Measurements from ENCODE around the gene CYB561.

Gene CYB561

GRCh38 chr17:63423251-63423950 is 22.7 kb downstream of the CYB561 start:
- no peak for DNase-seq (ENCODE audit: low read depth, low spot score)
- Histone ChIP-seq H3K27ac (ENCODE audit: low read length) (no peak overlapping the region), H3K27me3 (ENCODE audit: control insufficient read depth, insufficient read depth, low read length) (no peaks in the 10 kb centered on the region), H3K4me1 (ENCODE audit: control insufficient read depth, insufficient read depth, low read length) (no peaks in the 10 kb centered on the region; the same call in 1 of the 2 replicates), H3K9me3 (ENCODE audit: control insufficient read depth, insufficient read depth, low read length) (no peaks in the 10 kb centered on the region), H3K4me3 (ENCODE audit: low read length) (no peak overlapping the region), H3K36me3 (ENCODE audit: control insufficient read depth, insufficient read depth, low read length) (no peaks in the 10 kb centered on the region)
- WGBS (ENCODE audit: insufficient coverage, insufficient read length), result no CpG with 5 or more reads among the region's 11 CpGs

- Histone ChIP-seq H3K27ac (ENCODE audit: low read length) (no peak overlapping the region), H3K9me3 (ENCODE audit: control insufficient read depth, insufficient read depth, low read length) (no peaks in the 10 kb centered on the region), H3K4me1 (ENCODE audit: control insufficient read depth, insufficient read depth, low read length) (peaks cover 1% of the 10 kb centered on the region; the same call in 1 of the 2 replicates), H3K4me3 (ENCODE audit: low read length) (no peak overlapping the region), H3K36me3 (ENCODE audit: control insufficient read depth, insufficient read depth, low read length) (no peaks in the 10 kb centered on the region), H3K27me3 (ENCODE audit: control insufficient read depth, insufficient read depth, low read length) (no peaks in the 10 kb centered on the region)
- DNase-seq (ENCODE audit: low read depth, low spot score), result no peak
- no CpG with 5 or more reads among the region's 25 CpGs for WGBS (ENCODE audit: insufficient coverage, insufficient read length)
These were observed 24.1 kb downstream of the CYB561 start for GRCh38 chr17:63421681-63422645.

DNA sequence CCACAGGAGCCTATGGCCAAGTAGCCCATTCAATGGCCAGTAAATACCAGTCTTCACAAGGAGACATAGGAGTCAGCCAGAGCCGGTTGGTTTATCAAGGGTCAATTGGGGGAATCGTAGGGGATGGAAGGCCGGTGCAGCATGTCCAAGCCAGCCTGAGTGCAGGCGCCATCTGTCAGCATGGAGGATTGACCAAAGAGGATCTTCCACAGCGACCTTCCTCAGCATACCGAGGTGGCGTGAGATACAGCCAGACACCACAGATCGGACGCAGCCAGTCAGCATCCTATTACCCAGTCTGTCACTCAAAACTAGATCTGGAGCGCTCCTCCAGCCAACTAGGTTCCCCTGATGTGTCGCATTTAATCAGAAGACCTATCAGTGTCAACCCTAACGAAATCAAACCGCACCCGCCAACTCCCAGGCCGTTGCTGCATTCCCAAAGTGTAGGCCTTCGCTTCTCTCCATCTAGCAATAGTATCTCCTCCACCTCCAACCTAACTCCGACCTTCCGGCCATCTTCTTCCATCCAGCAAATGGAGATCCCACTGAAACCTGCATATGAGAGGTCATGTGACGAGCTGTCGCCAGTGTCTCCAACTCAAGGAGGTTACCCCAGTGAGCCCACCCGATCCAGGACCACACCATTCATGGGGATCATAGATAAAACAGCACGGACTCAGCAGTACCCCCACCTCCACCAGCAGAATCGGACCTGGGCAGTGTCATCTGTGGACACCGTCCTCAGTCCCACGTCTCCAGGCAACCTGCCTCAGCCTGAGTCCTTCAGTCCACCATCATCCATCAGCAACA is 25.0 kb downstream of the CYB561 start:
- no peaks in the 10 kb centered on the region for H3K9me3 ChIP-seq (ENCODE audit: control insufficient read depth, insufficient read depth, low read length)
- H3K27ac ChIP-seq (ENCODE audit: low read length), result no peak overlapping the region
- H3K4me1 ChIP-seq (ENCODE audit: control insufficient read depth, insufficient read depth, low read length), result peaks cover 1% of the 10 kb centered on the region; the same call in 1 of the 2 replicates
- no peaks in the 10 kb centered on the region for H3K36me3 ChIP-seq (ENCODE audit: control insufficient read depth, insufficient read depth, low read length)
- DNase-seq (ENCODE audit: low read depth, low spot score), result no peak
- no CpG with 5 or more reads among the region's 25 CpGs for WGBS (ENCODE audit: insufficient coverage, insufficient read length)
- H3K27me3 ChIP-seq (ENCODE audit: control insufficient read depth, insufficient read depth, low read length), result no peaks in the 10 kb centered on the region
- no peak overlapping the region for H3K4me3 ChIP-seq (ENCODE audit: low read length)

GRCh38 chr17:63419949-63420867 is 25.9 kb downstream of the CYB561 start:
- H3K36me3 ChIP-seq (ENCODE audit: control insufficient read depth, insufficient read depth, low read length), result no peaks in the 10 kb centered on the region
- no peak for DNase-seq (ENCODE audit: low read depth, low spot score)
- no CpG with 5 or more reads among the region's 23 CpGs for WGBS (ENCODE audit: insufficient coverage, insufficient read length)

GRCh38 chr17:63419398-63419797 is 26.7 kb downstream of the CYB561 start:
- Histone ChIP-seq H3K27me3 (ENCODE audit: control insufficient read depth, insufficient read depth, low read length) (no peaks in the 10 kb centered on the region), H3K4me3 (ENCODE audit: low read length) (no peak overlapping the region), H3K36me3 (ENCODE audit: control insufficient read depth, insufficient read depth, low read length) (no peaks in the 10 kb centered on the region), H3K4me1 (ENCODE audit: control insufficient read depth, insufficient read depth, low read length) (peaks cover 1% of the 10 kb centered on the region; the same call in 1 of the 2 replicates), H3K9me3 (ENCODE audit: control insufficient read depth, insufficient read depth, low read length) (no peaks in the 10 kb centered on the region), H3K27ac (ENCODE audit: low read length) (no peak overlapping the region)
- no peak for DNase-seq (ENCODE audit: low read depth, low spot score)
- WGBS (ENCODE audit: insufficient coverage, insufficient read length), result no CpG with 5 or more reads among the region's 2 CpGs

More at GRCh38 chr17:63419949-63420867, 25.9 kb downstream of the CYB561 start:
- Histone ChIP-seq H3K4me3 (ENCODE audit: low read length) (no peak overlapping the region), H3K4me1 (ENCODE audit: control insufficient read depth, insufficient read depth, low read length) (peaks cover 1% of the 10 kb centered on the region; the same call in 1 of the 2 replicates), H3K9me3 (ENCODE audit: control insufficient read depth, insufficient read depth, low read length) (no peaks in the 10 kb centered on the region), H3K27ac (ENCODE audit: low read length) (no peak overlapping the region), H3K27me3 (ENCODE audit: control insufficient read depth, insufficient read depth, low read length) (no peaks in the 10 kb centered on the region)

DNA sequence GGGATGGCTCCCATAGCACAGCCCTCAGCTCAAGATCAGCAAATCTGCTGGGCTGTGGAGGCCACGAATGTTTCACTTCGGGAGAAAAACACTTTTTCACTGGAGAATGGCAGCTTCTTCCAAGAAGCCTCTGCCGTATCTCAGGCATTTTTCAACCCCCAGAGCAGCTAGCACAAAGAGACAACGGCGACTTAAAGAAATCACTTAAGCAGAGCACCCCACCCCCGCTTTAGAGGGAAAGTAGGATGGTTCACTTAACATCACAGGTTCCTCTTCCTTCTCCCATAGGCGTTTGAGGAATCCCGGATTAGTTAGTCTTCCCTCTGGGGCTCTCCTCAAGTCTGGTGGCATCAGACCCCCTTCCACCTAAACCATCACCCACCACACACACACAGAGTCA is 27.6 kb downstream of the CYB561 start:
- no peak for DNase-seq (ENCODE audit: low read depth, low spot score)
- no CpG with 5 or more reads among the region's 8 CpGs for WGBS (ENCODE audit: insufficient coverage, insufficient read length)
- Histone ChIP-seq H3K4me3 (ENCODE audit: low read length) (no peak overlapping the region), H3K9me3 (ENCODE audit: control insufficient read depth, insufficient read depth, low read length) (no peaks in the 10 kb centered on the region), H3K27me3 (ENCODE audit: control insufficient read depth, insufficient read depth, low read length) (no peaks in the 10 kb centered on the region), H3K27ac (ENCODE audit: low read length) (no peak overlapping the region), H3K36me3 (ENCODE audit: control insufficient read depth, insufficient read depth, low read length) (no peaks in the 10 kb centered on the region), H3K4me1 (ENCODE audit: control insufficient read depth, insufficient read depth, low read length) (peaks cover 1% of the 10 kb centered on the region; the same call in 1 of the 2 replicates)

DNA sequence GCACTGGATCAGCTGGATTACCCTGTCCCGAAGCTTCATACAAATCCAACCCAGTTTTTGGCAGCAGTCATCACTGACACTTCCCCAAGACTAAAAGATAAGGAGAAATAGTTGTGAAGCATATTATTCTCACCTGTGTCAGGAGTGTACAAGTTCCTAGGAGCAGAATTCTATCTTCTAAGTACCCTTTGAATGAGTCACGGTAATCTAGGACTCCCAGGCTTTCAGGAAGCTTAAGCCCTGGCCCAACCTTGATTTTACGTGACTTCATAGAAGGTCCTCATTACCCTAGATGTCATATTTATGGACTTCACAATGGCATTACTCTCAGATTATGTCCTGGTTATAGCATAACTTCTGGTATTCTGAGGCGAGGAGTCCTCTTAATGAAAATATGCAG is 31.9 kb downstream of the CYB561 start:
- no peak overlapping the region for H3K27ac ChIP-seq (ENCODE audit: low read length)
- no CpG with 5 or more reads among the region's 4 CpGs for WGBS (ENCODE audit: insufficient coverage, insufficient read length)
- no peak overlapping the region for H3K4me3 ChIP-seq (ENCODE audit: low read length)
- H3K36me3 ChIP-seq (ENCODE audit: control insufficient read depth, insufficient read depth, low read length), result no peaks in the 10 kb centered on the region
- H3K4me1 ChIP-seq (ENCODE audit: control insufficient read depth, insufficient read depth, low read length), result peaks cover 1% of the 10 kb centered on the region; the same call in 1 of the 2 replicates
- DNase-seq (ENCODE audit: low read depth, low spot score), result no peak
- no peaks in the 10 kb centered on the region for H3K9me3 ChIP-seq (ENCODE audit: control insufficient read depth, insufficient read depth, low read length)
- H3K27me3 ChIP-seq (ENCODE audit: control insufficient read depth, insufficient read depth, low read length), result no peaks in the 10 kb centered on the region

DNA sequence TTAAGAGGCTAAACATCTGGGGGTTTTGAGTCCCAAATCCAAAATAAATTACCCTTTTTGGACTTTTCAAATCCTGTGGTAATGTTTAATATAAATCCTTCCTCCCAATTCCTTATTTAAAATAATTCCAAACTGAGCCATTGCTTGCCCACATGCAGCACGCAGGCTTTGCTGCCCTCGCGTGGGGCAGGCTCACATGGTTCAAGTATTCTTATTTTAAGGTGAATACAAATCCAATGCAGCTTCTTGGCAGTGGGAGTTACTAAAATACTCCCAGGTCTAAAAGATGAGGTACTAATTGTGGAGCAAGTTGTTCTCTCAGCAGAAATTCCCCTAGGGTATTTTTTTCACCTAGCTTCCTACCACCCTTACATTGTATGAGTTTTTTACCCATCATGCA is 33.0 kb downstream of the CYB561 start:
- no peak overlapping the region for H3K4me3 ChIP-seq (ENCODE audit: low read length)
- no CpG with 5 or more reads among the region's 3 CpGs for WGBS (ENCODE audit: insufficient coverage, insufficient read length)

GRCh38 chr17:63412234-63412633 is 33.9 kb downstream of the CYB561 start:
- H3K27me3 ChIP-seq (ENCODE audit: control insufficient read depth, insufficient read depth, low read length), result no peaks in the 10 kb centered on the region
- H3K4me3 ChIP-seq (ENCODE audit: low read length), result no peak overlapping the region
- WGBS (ENCODE audit: insufficient coverage, insufficient read length), result no CpG with 5 or more reads among the region's 6 CpGs

More for the DNA sequence above, 33.0 kb downstream of the CYB561 start:
- DNase-seq (ENCODE audit: low read depth, low spot score), result no peak
- Histone ChIP-seq H3K36me3 (ENCODE audit: control insufficient read depth, insufficient read depth, low read length) (no peaks in the 10 kb centered on the region), H3K27me3 (ENCODE audit: control insufficient read depth, insufficient read depth, low read length) (no peaks in the 10 kb centered on the region), H3K27ac (ENCODE audit: low read length) (no peak overlapping the region), H3K4me1 (ENCODE audit: control insufficient read depth, insufficient read depth, low read length) (no peaks in the 10 kb centered on the region), H3K9me3 (ENCODE audit: control insufficient read depth, insufficient read depth, low read length) (no peaks in the 10 kb centered on the region)

More at GRCh38 chr17:63412234-63412633, 33.9 kb downstream of the CYB561 start:
- no peak for DNase-seq (ENCODE audit: low read depth, low spot score)
- Histone ChIP-seq H3K36me3 (ENCODE audit: control insufficient read depth, insufficient read depth, low read length) (no peaks in the 10 kb centered on the region), H3K9me3 (ENCODE audit: control insufficient read depth, insufficient read depth, low read length) (no peaks in the 10 kb centered on the region), H3K27ac (ENCODE audit: low read length) (no peak overlapping the region), H3K4me1 (ENCODE audit: control insufficient read depth, insufficient read depth, low read length) (no peaks in the 10 kb centered on the region)

All from iPS DF 6.9 (cell line).